ENCODE measurements around the gene LPP. TPM values are rescaled to one million over a fixed set of nuclear protein-coding genes. Genes with fewer than 3 reads are reported as not detected.

Gene LPP
- polyA plus RNA-seq, 1 experiment, result 60.0 TPM

DNA sequence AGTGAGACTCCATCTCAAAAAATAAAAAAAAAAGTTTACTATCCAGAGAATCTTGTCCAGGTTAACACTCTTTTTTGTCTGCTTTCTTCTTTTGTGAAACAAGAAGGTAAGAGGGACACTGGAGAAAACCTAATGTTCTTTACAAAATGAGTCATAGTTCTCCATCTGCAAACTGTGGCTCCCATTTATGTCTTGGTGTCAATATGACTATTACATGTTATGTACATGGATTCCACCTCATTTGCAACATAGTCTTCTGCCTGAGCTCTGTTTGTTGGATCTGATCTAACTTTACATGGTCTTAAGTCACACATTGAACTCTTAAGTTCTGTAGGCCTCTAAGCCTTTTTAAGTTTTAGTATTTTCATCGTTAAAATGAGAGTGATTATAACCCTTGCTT lies 596.7 kb downstream of the LPP start:
- Histone ChIP-seq H3K4me3 (ENCODE audit: low read depth, low read length) (no peak overlapping the region), H3K27me3 (ENCODE audit: control insufficient read depth, insufficient read depth, low read length) (no peaks in the 10 kb centered on the region), H3K36me3 (ENCODE audit: control insufficient read depth, insufficient read depth, low read length) (no peaks in the 10 kb centered on the region)
- ChIA-PET CTCF (no interaction called here), POLR2A (no interaction called here)
- DNase-seq (ENCODE audit: low read depth), result no peak
- TF ChIP-seq, protein P1, sequence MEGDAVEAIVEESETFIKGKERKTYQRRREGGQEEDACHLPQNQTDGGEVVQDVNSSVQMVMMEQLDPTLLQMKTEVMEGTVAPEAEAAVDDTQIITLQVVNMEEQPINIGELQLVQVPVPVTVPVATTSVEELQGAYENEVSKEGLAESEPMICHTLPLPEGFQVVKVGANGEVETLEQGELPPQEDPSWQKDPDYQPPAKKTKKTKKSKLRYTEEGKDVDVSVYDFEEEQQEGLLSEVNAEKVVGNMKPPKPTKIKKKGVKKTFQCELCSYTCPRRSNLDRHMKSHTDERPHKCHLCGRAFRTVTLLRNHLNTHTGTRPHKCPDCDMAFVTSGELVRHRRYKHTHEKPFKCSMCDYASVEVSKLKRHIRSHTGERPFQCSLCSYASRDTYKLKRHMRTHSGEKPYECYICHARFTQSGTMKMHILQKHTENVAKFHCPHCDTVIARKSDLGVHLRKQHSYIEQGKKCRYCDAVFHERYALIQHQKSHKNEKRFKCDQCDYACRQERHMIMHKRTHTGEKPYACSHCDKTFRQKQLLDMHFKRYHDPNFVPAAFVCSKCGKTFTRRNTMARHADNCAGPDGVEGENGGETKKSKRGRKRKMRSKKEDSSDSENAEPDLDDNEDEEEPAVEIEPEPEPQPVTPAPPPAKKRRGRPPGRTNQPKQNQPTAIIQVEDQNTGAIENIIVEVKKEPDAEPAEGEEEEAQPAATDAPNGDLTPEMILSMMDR (IDR thresholded peaks at IDR 0.05; ENCODE audit: insufficient read depth, low read depth, low read length), result no peak

DNA sequence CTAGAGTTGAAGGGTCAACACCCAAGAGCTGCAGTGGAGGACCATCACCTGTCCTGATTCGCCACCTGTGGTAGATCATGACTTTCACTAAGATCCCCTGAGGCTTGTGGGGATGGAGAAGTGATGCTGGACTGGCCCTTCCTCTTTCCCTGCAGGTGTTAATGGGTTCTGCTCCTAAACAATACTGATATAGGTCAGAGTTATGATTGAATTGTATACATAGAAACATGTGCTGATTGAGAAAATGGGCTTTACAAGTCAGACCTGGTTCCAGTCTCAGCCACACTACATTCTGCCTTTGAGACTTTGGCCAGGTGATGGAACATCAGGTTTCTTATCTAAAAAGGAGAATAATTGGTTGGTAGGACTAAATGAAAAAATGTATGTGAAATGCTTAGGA lies 598.9 kb downstream of the LPP start:
- TF ChIP-seq, protein P1 (IDR thresholded peaks at IDR 0.05; ENCODE audit: insufficient read depth, low read depth, low read length), result no peak
- no peaks in the 10 kb centered on the region for H3K27me3 ChIP-seq (ENCODE audit: control insufficient read depth, insufficient read depth, low read length)
- POLR2A ChIA-PET, result no interaction called here
- H3K36me3 ChIP-seq (ENCODE audit: control insufficient read depth, insufficient read depth, low read length), result no peaks in the 10 kb centered on the region
- no peak for DNase-seq (ENCODE audit: low read depth)
- H3K4me3 ChIP-seq (ENCODE audit: low read depth, low read length), result no peak overlapping the region
- CTCF ChIA-PET, result no interaction called here

DNA sequence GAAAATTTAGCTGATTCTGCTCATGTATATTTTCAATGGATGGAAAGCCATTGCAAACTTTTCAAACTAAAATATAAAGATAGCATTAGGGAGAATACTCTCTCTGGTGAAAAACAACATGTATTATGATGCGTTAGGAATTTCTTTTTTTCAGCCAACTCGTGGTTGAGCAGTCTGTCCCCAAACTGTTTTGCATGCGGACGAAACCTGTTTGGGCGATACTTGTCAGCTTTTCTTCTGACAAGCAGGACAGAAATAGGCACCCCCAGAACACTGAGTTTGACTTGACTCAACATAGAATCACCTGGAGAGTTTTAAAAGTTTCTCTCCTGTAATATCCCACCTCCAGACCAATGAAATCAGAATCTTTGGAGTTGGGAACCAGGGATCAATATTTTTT lies 600.3 kb downstream of the LPP start:
- no peak for DNase-seq (ENCODE audit: low read depth)
- Histone ChIP-seq H3K4me3 (ENCODE audit: low read depth, low read length) (no peak overlapping the region), H3K36me3 (ENCODE audit: control insufficient read depth, insufficient read depth, low read length) (no peaks in the 10 kb centered on the region), H3K27me3 (ENCODE audit: control insufficient read depth, insufficient read depth, low read length) (no peaks in the 10 kb centered on the region)
- TF ChIP-seq, protein P1 (IDR thresholded peaks at IDR 0.05; ENCODE audit: insufficient read depth, low read depth, low read length), result no peak
- POLR2A ChIA-PET, result no interaction called here
- CTCF ChIA-PET, result interaction anchor here (1.3 to 1.5 kb wide), 2 partner anchors 9 to 201 kb away, joined by 3 read pairs; no protein-coding TSS in a partner anchor

DNA sequence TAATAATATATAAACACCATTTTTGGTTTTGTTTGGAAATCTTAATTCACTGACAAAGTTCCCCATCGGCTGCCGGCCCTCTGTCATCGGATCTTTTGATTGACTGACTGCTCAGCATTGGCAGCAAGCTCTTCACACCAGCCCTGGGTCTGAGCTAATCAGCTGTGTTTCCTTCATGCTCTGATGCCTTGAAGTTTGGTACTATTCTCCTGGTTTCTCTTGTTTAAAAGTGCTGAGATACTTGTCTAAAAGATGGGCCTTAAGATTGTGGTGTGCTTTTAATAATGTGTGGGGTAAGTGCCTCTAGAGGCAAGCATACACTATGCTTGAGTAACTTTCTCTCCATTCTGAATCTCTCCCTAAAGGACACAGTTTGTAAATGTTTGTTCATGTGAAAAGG lies 602.3 kb downstream of the LPP start:
- TF ChIP-seq, protein P1 (IDR thresholded peaks at IDR 0.05; ENCODE audit: insufficient read depth, low read depth, low read length), result no peak
- no peak for DNase-seq (ENCODE audit: low read depth)
- ChIA-PET CTCF (interaction anchor here (1.6 kb wide), 1 partner anchor 18 kb away, joined by 4 read pairs; no protein-coding TSS in a partner anchor), POLR2A (no interaction called here)
- H3K36me3 ChIP-seq (ENCODE audit: control insufficient read depth, insufficient read depth, low read length), result no peaks in the 10 kb centered on the region
- H3K27me3 ChIP-seq (ENCODE audit: control insufficient read depth, insufficient read depth, low read length), result no peaks in the 10 kb centered on the region
- no peak overlapping the region for H3K4me3 ChIP-seq (ENCODE audit: low read depth, low read length)

DNA sequence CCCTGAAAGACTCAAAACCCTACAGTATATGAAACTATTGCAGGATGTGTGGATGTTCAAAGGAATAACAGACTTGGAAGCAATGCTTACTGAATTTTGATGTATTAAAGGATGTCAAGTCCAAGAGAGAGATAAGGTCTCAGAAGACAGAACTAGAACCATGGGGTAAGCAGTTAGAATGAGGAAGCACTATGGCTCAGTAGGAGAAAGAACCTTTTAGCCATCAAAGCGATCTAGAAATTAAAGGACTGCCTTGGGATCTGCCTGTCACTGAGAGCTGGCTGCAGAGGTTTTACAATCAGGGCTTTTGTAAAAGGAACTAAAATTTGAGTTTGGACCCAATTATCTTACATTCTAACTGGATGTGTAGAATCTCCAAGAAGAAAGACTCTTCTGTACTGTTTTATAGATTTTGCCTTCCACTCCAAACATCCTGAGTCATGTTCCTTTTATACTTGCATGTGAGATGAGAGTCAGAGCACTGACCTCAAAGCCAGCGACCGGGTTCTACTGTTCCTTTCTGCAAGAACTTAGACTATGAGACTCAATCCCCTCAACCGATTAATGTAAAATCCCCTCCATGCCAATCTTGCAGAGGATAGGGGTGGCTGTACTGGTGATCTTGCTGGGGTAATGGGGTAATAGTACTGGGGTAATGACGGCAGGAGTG lies 605.5 kb downstream of the LPP start:
- POLR2A ChIA-PET, result no interaction called here
- Histone ChIP-seq H3K4me3 (ENCODE audit: low read depth, low read length) (no peak overlapping the region), H3K27me3 (ENCODE audit: control insufficient read depth, insufficient read depth, low read length) (no peaks in the 10 kb centered on the region), H3K36me3 (ENCODE audit: control insufficient read depth, insufficient read depth, low read length) (no peaks in the 10 kb centered on the region)
- TF ChIP-seq, protein P1 (IDR thresholded peaks at IDR 0.05; ENCODE audit: insufficient read depth, low read depth, low read length), result no peak
- no peak for DNase-seq (ENCODE audit: low read depth)
- CTCF ChIA-PET, result no interaction called here
